Measurements from ENCODE around the gene C15orf61.

The C15orf61 gene

DNA sequence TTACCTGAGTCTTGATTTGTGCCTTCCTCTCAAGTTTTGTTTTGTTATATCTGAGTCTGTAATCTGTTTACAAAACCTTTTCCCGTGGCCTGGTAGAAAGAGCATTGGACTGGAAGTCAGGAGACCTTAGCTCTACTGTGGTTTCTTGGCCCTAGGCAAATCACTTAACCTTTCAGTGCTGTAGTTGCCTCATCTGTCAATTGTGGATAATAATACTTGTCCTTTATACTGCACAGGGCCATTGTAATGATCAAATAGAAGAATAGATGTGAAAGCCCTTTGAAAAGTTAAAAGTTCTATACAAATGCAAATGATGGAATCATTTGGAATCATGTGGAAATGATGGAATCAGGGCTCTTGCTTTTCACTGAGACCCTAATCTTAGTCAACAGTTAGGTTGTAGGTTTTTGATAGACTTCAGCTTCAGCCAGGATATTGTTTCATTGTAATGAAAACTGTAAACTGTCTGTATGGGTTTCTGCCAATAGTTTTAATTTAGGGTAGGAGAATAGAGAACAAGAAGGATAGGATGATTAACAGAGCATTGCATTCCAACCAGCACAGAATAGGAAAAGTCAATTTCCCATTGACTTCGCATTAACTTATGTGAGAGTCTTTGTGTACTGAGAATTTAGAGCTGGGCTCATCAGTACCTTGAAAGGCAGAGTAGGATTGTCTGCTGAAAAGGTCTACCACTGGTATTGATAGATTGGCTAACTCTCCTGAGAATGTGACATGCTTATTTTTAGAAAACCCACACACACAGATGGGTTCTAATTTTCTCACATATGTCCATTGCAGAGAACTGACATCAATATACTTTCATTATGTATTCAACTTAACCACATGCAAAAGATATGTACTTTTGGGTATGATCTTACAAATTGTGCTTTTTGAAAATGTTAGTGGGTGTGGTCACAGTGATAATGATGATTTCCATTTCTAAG, 43.4 kb downstream of the C15orf61 start:
- Histone ChIP-seq H3K27ac (ENCODE audit: insufficient read depth in 1 of 2, low read depth in 1 of 2, low read length in 2 of 2, poor library complexity in 1 of 2, severe bottlenecking in 2 of 2) (no peak overlapping the region), H3K9me3 (ENCODE audit: control extremely low read depth in 1 of 5, control insufficient read depth in 4 of 5, insufficient read depth in 2 of 5, low read depth in 1 of 5, low read length in 4 of 5) (peaks cover 0 to 2% (median 0%) of the 10 kb centered on the region in 5 experiments), H3K27me3 (replicated peaks in 2 of 5; ENCODE audit: control insufficient read depth in 4 of 5, insufficient read depth in 5 of 5, low read length in 4 of 5) (no peaks in the 10 kb centered on the region), H3K4me1 (ENCODE audit: control extremely low read depth in 1 of 4, control insufficient read depth in 4 of 4, insufficient read depth in 4 of 4, low read length in 3 of 4) (peaks cover 0 to 8% (median 3%) of the 10 kb centered on the region in 4 experiments), H3K4me3 (ENCODE audit: control insufficient read depth in 1 of 7, extremely low read depth in 1 of 7, insufficient read depth in 4 of 7, low read depth in 2 of 7, low read length in 6 of 7) (no peak overlapping the region), H3K36me3 (ENCODE audit: control insufficient read depth in 4 of 4, insufficient read depth in 4 of 4, low read length in 3 of 4) (peaks cover 0 to 15% (median 10%) of the 10 kb centered on the region in 4 experiments)
- no peak for DNase-seq
- POLR2A ChIA-PET, result interaction anchor here (0.6 kb wide), 1 partner anchor 17 kb away, joined by 3 read pairs; no protein-coding TSS in a partner anchor
- 86% methylated on average over 1 of the region's 2 CpGs for WGBS (ENCODE audit: insufficient coverage)
- CTCF ChIA-PET, result interaction anchor here (0.7 kb wide), 2 partner anchors 9 to 18 kb away, joined by 3 read pairs; no protein-coding TSS in a partner anchor

DNA sequence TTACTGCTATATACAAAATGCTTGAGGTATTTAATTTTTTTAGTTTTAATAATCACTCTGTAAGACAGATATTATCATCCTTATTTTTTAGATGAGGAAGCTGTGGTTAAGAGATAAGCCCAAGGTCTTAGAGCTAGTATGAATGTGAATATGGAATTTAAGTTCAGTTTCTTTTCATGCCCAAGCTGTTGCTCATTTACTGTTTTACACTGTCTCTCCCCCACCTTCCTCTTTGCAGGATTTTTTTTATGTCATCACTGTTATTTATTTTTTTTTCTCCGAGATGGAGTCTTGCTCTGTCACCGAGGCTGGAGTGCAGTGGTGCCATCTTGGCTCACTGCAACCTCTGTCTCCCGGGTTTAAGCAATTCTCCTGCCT, 44.0 kb downstream of the C15orf61 start:
- Histone ChIP-seq H3K9me3 (ENCODE audit: control extremely low read depth in 1 of 5, control insufficient read depth in 4 of 5, insufficient read depth in 2 of 5, low read depth in 1 of 5, low read length in 4 of 5) (no peaks in the 10 kb centered on the region), H3K36me3 (ENCODE audit: control insufficient read depth in 4 of 4, insufficient read depth in 4 of 4, low read length in 3 of 4) (peaks cover 0 to 10% (median 6%) of the 10 kb centered on the region in 4 experiments), H3K4me1 (ENCODE audit: control extremely low read depth in 1 of 4, control insufficient read depth in 4 of 4, insufficient read depth in 4 of 4, low read length in 3 of 4) (peaks cover 0 to 8% (median 3%) of the 10 kb centered on the region in 4 experiments), H3K27ac (ENCODE audit: insufficient read depth in 1 of 2, low read depth in 1 of 2, low read length in 2 of 2, poor library complexity in 1 of 2, severe bottlenecking in 2 of 2) (no peak overlapping the region), H3K4me3 (ENCODE audit: control insufficient read depth in 1 of 7, extremely low read depth in 1 of 7, insufficient read depth in 4 of 7, low read depth in 2 of 7, low read length in 6 of 7) (no peak overlapping the region), H3K27me3 (replicated peaks in 2 of 5; ENCODE audit: control insufficient read depth in 4 of 5, insufficient read depth in 5 of 5, low read length in 4 of 5) (no peaks in the 10 kb centered on the region)
- peak; percentile 14 to 65 (median 60) for DNase-seq
- ChIA-PET POLR2A (interaction anchor here (0.6 kb wide), 1 partner anchor 16 kb away, joined by 3 read pairs; no protein-coding TSS in a partner anchor), CTCF (interaction anchor here (0.7 kb wide), 2 partner anchors 10 to 18 kb away, joined by 3 read pairs; no protein-coding TSS in a partner anchor)
- 0% methylated on average over 1 of the region's 3 CpGs for WGBS (ENCODE audit: insufficient coverage)

DNA sequence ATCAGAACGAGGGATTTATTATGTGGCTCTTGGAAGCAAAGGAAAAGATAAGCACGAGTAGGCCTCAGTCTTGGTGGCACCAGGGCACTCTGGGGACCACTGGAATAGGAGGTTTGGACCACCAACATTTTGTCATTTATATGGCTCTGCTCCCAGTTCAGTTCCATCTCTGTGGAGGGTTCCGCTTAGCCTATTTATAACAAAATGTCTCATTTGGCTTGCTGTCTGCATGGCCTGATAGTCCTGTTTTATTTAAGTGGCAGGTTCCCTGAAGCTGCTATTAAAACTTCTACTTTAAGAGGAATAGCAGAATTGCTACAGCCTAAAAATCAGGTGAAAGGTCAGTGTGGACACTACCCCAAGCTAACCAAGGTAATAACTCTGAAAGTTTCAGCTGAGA, 48.7 kb downstream of the C15orf61 start:
- peaks cover 0 to 6% (median 3%) of the 10 kb centered on the region in 4 experiments for H3K4me1 ChIP-seq (ENCODE audit: control extremely low read depth in 1 of 4, control insufficient read depth in 4 of 4, insufficient read depth in 4 of 4, low read length in 3 of 4)
- no peak for DNase-seq
- H3K36me3 ChIP-seq (ENCODE audit: control insufficient read depth in 4 of 4, insufficient read depth in 4 of 4, low read length in 3 of 4), result peaks cover 0 to 5% (median 2%) of the 10 kb centered on the region in 4 experiments
- H3K27me3 ChIP-seq (replicated peaks in 2 of 5; ENCODE audit: control insufficient read depth in 4 of 5, insufficient read depth in 5 of 5, low read length in 4 of 5), result no peaks in the 10 kb centered on the region
- H3K4me3 ChIP-seq (ENCODE audit: control insufficient read depth in 1 of 7, extremely low read depth in 1 of 7, insufficient read depth in 4 of 7, low read depth in 2 of 7, low read length in 6 of 7), result no peak overlapping the region
- ChIA-PET POLR2A (no interaction called here), CTCF (interaction anchor here (1.4 kb wide), 1 partner anchor 29 kb away, joined by 3 read pairs; no protein-coding TSS in a partner anchor)
- H3K27ac ChIP-seq (ENCODE audit: insufficient read depth in 1 of 2, low read depth in 1 of 2, low read length in 2 of 2, poor library complexity in 1 of 2, severe bottlenecking in 2 of 2), result no peak overlapping the region
- WGBS (ENCODE audit: insufficient coverage), result 97% methylated on average over 3 of the region's 3 CpGs
- H3K9me3 ChIP-seq (ENCODE audit: control extremely low read depth in 1 of 5, control insufficient read depth in 4 of 5, insufficient read depth in 2 of 5, low read depth in 1 of 5, low read length in 4 of 5), result no peaks in the 10 kb centered on the region

- Histone ChIP-seq H3K36me3 (ENCODE audit: control insufficient read depth in 4 of 4, insufficient read depth in 4 of 4, low read length in 3 of 4) (peaks cover 0 to 5% (median 2%) of the 10 kb centered on the region in 4 experiments), H3K4me1 (ENCODE audit: control extremely low read depth in 1 of 4, control insufficient read depth in 4 of 4, insufficient read depth in 4 of 4, low read length in 3 of 4) (no peaks in the 10 kb centered on the region), H3K27me3 (replicated peaks in 2 of 5; ENCODE audit: control insufficient read depth in 4 of 5, insufficient read depth in 5 of 5, low read length in 4 of 5) (no peaks in the 10 kb centered on the region), H3K27ac (ENCODE audit: insufficient read depth in 1 of 2, low read depth in 1 of 2, low read length in 2 of 2, poor library complexity in 1 of 2, severe bottlenecking in 2 of 2) (no peak overlapping the region), H3K4me3 (ENCODE audit: control insufficient read depth in 1 of 7, extremely low read depth in 1 of 7, insufficient read depth in 4 of 7, low read depth in 2 of 7, low read length in 6 of 7) (no peak overlapping the region), H3K9me3 (ENCODE audit: control extremely low read depth in 1 of 5, control insufficient read depth in 4 of 5, insufficient read depth in 2 of 5, low read depth in 1 of 5, low read length in 4 of 5) (no peaks in the 10 kb centered on the region)
- POLR2A ChIA-PET, result no interaction called here
- CTCF ChIA-PET, result interaction anchor here (1.4 kb wide), 1 partner anchor 31 kb away, joined by 3 read pairs; no protein-coding TSS in a partner anchor
- 100% methylated on average over 4 of the region's 4 CpGs for WGBS (ENCODE audit: insufficient coverage)
- DNase-seq, result no peak
These were observed 50.1 kb downstream of the C15orf61 start for GRCh38 chr15:67570875-67571647.

GRCh38 chr15:67571648-67572415, 50.9 kb downstream of the C15orf61 start:
- peaks cover 0 to 5% (median 2%) of the 10 kb centered on the region in 4 experiments for H3K36me3 ChIP-seq (ENCODE audit: control insufficient read depth in 4 of 4, insufficient read depth in 4 of 4, low read length in 3 of 4)
- DNase-seq, result no peak
- 100% methylated on average over 3 of the region's 5 CpGs for WGBS (ENCODE audit: insufficient coverage)
- ChIA-PET POLR2A (no interaction called here), CTCF (no interaction called here)
- no peak overlapping the region for H3K27ac ChIP-seq (ENCODE audit: insufficient read depth in 1 of 2, low read depth in 1 of 2, low read length in 2 of 2, poor library complexity in 1 of 2, severe bottlenecking in 2 of 2)
- no peaks in the 10 kb centered on the region for H3K9me3 ChIP-seq (ENCODE audit: control extremely low read depth in 1 of 5, control insufficient read depth in 4 of 5, insufficient read depth in 2 of 5, low read depth in 1 of 5, low read length in 4 of 5)
- no peak overlapping the region for H3K4me3 ChIP-seq (ENCODE audit: control insufficient read depth in 1 of 7, extremely low read depth in 1 of 7, insufficient read depth in 4 of 7, low read depth in 2 of 7, low read length in 6 of 7)
- H3K4me1 ChIP-seq (ENCODE audit: control extremely low read depth in 1 of 4, control insufficient read depth in 4 of 4, insufficient read depth in 4 of 4, low read length in 3 of 4), result no peaks in the 10 kb centered on the region
- H3K27me3 ChIP-seq (replicated peaks in 2 of 5; ENCODE audit: control insufficient read depth in 4 of 5, insufficient read depth in 5 of 5, low read length in 4 of 5), result no peaks in the 10 kb centered on the region

GRCh38 chr15:67573194-67573593, 52.3 kb downstream of the C15orf61 start:
- Histone ChIP-seq H3K27me3 (replicated peaks in 2 of 5; ENCODE audit: control insufficient read depth in 4 of 5, insufficient read depth in 5 of 5, low read length in 4 of 5) (no peaks in the 10 kb centered on the region), H3K4me3 (ENCODE audit: control insufficient read depth in 1 of 7, extremely low read depth in 1 of 7, insufficient read depth in 4 of 7, low read depth in 2 of 7, low read length in 6 of 7) (no peak overlapping the region), H3K4me1 (ENCODE audit: control extremely low read depth in 1 of 4, control insufficient read depth in 4 of 4, insufficient read depth in 4 of 4, low read length in 3 of 4) (no peaks in the 10 kb centered on the region), H3K36me3 (ENCODE audit: control insufficient read depth in 4 of 4, insufficient read depth in 4 of 4, low read length in 3 of 4) (peaks cover 0 to 5% (median 2%) of the 10 kb centered on the region in 4 experiments), H3K9me3 (ENCODE audit: control extremely low read depth in 1 of 5, control insufficient read depth in 4 of 5, insufficient read depth in 2 of 5, low read depth in 1 of 5, low read length in 4 of 5) (no peaks in the 10 kb centered on the region), H3K27ac (ENCODE audit: insufficient read depth in 1 of 2, low read depth in 1 of 2, low read length in 2 of 2, poor library complexity in 1 of 2, severe bottlenecking in 2 of 2) (no peak overlapping the region)
- ChIA-PET CTCF (no interaction called here), POLR2A (no interaction called here)
- no CpG with 5 or more reads among the region's 3 CpGs for WGBS (ENCODE audit: insufficient coverage)
- DNase-seq, result no peak
